Colon (tissue), 2 donors: ENCODE data around the gene MORN2.
"Not testable (repeated sequence)": the region's sequence is repeated elsewhere in the genome, so short reads cannot be mapped to it uniquely, and the experiment has no call there.

Source experiments
- FAIRE-seq: peaks from 2 replicates; lab custom pipeline; 2012; peaks lifted over from hg19 to GRCh38; lab: Jason Lieb, UNC
- donor health status: control.
- donor health status: control.

The MORN2 gene

GRCh38 chr2:38875576-38876367 is at the start of gene MORN2, which contains the start of gene DHX57:
MORN2 (plus strand) TSS chr2:38875976.
DHX57 (minus strand) TSS chr2:38875934; CDS start chr2:38868405, 7,529 bp downstream.
- no peak for FAIRE-seq

- FAIRE-seq, result not testable (repeated sequence)
These were observed 48.1 kb upstream of the MORN2 start for GRCh38 chr2:38827539-38828145.

- FAIRE-seq, result no peak
These were observed 47.3 kb upstream of the MORN2 start for GRCh38 chr2:38828460-38828859.

- no peak for FAIRE-seq
These were observed 45.8 kb upstream of the MORN2 start for GRCh38 chr2:38829971-38830370.

GRCh38 chr2:38830526-38831159 is 45.1 kb upstream of the MORN2 start:
- no peak for FAIRE-seq

- no peak for FAIRE-seq
These were observed 40.7 kb upstream of the MORN2 start for GRCh38 chr2:38835015-38835601.

DNA sequence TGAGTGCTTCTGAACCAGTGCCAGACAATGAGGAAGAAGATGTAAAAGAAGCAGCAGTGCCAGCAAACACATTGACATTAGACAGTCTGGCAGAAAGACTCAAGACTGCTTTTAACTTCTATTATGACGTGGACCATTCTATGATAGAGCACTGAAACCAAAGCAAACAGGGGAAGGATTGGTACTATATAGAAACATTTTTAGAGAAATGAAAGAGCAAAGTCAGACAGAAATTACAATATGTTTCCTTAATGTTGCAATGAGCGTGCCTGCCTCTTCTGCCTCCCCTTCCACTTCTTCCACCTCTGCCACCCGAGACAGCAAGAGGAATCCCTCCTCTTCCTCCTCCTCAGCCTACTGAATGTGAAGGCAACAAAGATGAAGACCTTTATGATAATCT is 39.8 kb upstream of the MORN2 start:
- FAIRE-seq, result no peak

- FAIRE-seq, result no peak
These were observed 39.0 kb upstream of the MORN2 start for GRCh38 chr2:38836791-38837190.

- no peak for FAIRE-seq
These were observed 25.7 kb upstream of the MORN2 start for GRCh38 chr2:38850045-38850444.

GRCh38 chr2:38856165-38856564 is 19.6 kb upstream of the MORN2 start:
- no peak for FAIRE-seq

DNA sequence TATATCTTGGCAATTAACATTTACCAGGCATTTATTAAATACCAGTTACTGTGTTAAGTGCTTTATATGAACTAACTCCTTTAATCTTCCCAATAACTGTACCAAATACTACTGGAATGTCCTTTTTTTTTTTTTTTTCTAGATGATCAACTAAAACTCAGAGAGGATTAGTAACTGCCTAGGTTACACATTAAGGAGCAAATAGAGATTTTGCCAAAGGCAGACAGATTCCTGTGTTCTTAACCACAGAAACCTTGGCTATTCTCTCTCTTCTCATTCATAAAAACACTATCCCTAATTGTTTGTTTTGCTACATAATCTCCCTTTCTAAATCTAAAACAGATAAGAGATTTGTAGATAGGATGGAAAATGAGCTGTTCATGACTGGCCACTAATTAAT is 13.3 kb upstream of the MORN2 start:
- FAIRE-seq, result no peak

GRCh38 chr2:38863061-38863695 is 12.6 kb upstream of the MORN2 start:
- no peak for FAIRE-seq

DNA sequence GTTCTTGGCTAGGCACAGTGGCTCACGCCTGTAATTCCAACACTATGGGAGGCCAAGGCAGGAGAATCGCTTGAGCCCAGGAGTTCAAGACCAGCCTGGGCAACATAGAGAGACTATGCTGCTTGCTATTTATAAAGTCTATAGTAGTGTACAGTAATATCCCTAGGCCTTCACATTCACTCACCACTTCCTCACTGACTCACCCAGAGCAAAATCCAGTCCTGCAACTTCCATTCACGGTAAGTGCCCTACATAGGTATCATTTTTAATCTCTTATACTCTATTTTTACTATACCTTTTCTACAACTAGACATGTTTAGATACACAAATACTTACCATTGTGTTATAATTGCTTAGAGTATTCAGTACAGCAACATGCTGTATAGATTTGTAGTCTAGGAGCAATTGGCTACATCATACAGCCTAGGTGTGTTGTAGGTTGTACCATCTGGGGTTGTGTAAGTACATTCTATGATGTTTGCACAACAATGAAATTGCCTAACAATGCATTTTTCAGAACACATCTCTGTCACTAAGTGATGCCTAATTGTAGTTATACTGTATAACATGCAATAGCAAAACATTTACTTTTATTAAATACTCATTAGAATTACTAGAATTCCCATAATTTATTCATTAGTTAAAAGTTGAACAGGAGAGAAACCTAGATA is 8.9 kb upstream of the MORN2 start:
- FAIRE-seq, result no peak

DNA sequence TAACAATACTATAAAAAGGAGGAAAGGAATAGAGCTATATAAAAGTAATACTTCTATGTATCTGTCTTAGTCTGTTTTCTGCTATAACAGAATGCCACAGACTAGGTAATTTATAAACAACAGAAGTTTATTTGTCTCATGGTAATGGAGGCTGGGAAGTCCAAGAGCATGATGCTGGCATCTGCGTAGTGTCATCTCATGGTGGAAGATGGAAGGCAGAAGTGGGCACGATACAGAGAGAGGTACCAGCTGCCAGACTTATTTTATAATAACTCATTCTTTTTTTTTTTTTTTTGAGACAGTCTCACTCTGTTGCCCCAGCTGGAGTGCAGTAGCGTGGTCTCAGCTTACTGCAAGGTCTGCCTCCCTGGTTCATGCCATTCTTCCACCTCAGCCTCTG is 4.3 kb upstream of the MORN2 start:
- no peak for FAIRE-seq

- FAIRE-seq, result no peak
These were observed 2.0 kb upstream of the MORN2 start for GRCh38 chr2:38873763-38874162.

DNA sequence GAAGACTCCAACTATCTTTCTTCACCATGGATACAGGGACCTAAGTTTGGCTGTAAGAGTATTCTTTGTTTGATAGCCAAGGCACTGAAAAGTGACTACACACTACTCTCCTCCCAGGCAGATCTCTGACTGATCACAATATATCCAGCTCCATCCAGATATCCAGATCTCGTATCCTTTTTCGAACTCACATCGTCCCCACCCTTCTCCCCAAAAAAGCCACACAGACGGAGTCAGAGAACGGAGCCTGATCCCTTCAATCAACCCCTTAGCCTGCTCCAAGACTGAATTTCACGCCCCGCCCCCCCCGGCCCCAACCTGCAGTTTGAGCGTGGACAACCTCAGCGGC is 575 bp upstream of the MORN2 start:
- no peak for FAIRE-seq

DNA sequence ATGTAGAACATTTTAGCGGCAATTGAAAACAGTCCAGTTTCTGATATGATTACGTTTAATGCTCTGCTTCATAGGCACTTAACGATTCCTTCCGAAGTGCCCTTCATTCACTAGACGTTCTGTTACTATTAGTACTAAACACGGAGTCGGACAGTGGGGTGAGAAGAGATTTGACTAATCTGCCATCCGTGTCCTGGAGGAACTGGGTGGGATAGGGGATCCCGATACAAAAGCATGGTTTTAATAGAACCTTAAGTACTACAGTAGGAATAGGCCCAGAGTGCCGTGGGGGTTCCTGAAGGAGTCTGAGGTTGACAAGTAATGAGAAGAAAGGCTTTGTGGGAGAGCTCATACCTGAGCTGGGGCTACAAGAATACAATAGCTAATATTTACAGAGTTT is 631 bp downstream of the MORN2 start:
- no peak for FAIRE-seq

DNA sequence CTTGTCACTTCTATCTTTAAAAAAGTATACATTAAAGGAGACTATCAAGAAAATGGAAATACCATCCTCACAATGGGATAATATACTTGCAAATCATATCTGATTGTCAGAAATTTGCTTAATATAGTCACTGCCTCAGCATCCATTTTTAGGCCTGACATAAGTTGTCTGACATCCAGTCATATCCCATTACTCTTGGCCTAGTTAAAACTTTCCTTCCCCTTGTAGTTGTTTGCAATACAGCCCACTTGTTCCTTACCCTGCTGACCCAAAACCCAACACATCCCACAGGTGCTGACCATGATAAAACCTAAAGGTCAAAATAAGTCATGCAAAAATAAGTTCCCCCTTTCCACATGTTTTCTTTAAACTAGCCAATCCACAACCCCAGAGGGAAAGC is 10.3 kb downstream of the MORN2 start:
- no peak for FAIRE-seq

GRCh38 chr2:38887347-38887746 is 11.6 kb downstream of the MORN2 start:
- FAIRE-seq, result no peak

DNA sequence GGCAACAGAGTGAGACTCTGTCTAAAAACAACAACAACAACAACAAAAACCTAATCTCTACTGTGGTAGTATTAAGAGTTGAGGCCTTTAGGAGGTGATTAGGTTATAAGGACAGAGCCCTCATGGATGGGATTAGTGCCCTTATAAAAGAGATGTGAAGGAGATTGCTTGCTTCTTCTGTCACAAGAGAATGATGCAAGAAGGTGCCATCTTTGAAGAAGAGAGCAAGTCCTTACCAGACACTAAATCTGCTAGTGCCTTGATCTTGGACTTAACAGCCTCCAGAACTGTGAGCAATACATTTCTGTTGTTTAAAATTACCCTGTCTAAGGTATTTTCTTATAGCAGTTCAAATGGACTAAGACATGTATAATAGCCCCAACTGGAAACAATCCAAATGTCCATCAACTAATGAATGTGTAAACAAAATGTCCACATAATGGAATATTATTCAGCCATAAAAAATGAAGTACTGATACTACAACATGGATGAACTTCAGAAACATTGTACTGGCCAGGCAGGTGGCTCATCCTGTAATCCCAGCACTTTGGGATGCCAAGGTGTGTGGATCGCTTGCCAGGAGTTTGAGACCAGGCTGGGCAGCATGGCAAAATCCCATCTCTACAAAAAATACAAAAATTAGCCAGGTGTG is 12.3 kb downstream of the MORN2 start:
- FAIRE-seq, result no peak

DNA sequence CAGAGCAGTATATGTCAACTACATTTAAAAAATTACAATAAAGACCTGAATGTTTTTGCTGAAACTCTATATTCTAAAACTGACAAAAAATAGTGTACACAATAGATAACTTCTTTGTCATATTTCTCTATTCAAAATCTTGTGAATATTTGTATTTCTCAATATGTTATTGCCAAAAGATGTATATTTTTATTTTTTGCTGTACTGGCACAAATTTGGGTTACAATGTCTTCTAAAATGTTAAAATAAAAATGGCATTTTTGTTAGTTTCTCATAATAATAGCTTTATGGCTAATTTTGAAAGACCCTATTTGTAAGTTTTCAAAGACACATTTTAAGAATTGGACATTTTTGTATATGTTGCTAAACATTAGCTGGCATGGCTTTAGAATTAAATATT is 13.3 kb downstream of the MORN2 start:
- FAIRE-seq, result peak; percentile 53

DNA sequence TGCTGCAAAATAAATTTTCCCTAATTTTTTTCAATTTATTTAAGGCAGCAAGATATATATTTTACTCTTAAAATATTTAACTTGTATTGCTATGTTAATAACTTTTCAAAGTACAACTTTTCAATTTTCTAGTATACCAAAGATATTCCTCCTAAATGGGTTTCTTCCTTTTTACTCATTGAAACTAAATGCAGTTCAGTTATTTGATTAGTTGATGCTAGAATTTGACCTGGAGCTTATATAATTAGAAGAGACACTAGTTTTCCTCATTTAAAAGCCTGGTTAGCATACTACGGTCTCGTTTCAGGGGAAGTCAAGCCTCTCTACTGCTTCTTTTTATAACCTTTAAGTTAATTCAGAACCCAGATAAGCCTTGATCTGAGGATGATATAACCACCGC is 13.8 kb downstream of the MORN2 start, which contains the start of gene ARHGEF33:
ARHGEF33 (plus strand) TSS at position 301 of the 400 bp plus-strand sequence. CDS start 29,573 bp downstream, outside the sequence.
- FAIRE-seq, result no peak
